ENCODE data around the gene PLPPR1. TPM values are rescaled to one million over a fixed set of nuclear protein-coding genes. Genes with fewer than 3 reads are reported as not detected.

The PLPPR1 gene
- total RNA-seq, 1 donor from 2014 or later = 1.2 TPM

DNA sequence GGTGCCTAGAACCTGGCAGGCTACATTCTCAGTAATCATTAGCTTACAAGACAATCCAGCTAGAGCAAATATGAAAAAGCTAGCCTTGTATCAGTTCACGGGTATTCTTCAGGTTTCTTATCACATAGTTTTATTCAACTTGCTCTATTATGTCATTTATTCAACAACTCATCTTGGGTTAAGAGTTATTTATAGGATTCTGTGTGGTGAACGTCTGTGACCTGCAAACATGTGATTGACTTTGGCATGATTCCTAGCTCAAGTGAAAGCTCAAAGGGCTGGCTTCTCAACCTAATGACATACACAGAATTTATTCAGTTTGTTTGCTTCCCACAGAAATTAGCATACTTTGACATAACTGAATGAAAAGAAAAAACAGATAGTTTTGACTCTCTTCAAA is 173.1 kb downstream of the PLPPR1 start:
- no peak for DNase-seq (ENCODE audit: low read depth)

- DNase-seq (ENCODE audit: low read depth) = no peak
Measured at GRCh38 chr9:101209670-101210069, 181.1 kb downstream of the PLPPR1 start.

- DNase-seq (ENCODE audit: low read depth) = no peak
Measured at GRCh38 chr9:101212661-101213060, 184.1 kb downstream of the PLPPR1 start.

- DNase-seq (ENCODE audit: low read depth) = no peak
Measured at GRCh38 chr9:101219030-101219429, 190.5 kb downstream of the PLPPR1 start.

- no peak for DNase-seq (ENCODE audit: low read depth)
Measured at GRCh38 chr9:101220341-101220740, 191.8 kb downstream of the PLPPR1 start.

- no peak for DNase-seq (ENCODE audit: low read depth)
Measured at GRCh38 chr9:101225271-101225670, 196.7 kb downstream of the PLPPR1 start.

GRCh38 chr9:101226161-101226560 is 197.6 kb downstream of the PLPPR1 start:
- DNase-seq (ENCODE audit: low read depth) = no peak

DNA sequence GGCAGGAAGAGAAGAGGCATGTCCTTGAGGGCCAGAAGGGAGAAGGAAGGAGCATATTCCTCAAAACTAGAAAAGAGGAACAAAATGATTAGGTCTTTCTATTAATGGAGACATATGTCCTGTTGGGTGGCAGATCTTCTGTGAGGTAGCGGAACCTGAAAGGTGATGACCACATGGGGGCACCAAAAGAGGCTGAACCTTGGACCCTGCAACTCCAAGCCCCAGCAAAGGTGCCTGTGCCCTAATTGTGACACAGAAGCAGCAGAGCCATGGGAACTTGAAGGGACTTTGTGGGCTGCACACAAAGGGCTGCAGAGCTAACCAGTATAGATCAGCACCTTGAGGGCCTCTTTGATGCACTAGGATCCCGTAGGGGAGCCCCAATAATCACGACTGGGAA is 198.3 kb downstream of the PLPPR1 start:
- no peak for DNase-seq (ENCODE audit: low read depth)

- no peak for DNase-seq (ENCODE audit: low read depth)
Measured at GRCh38 chr9:101229606-101230005, 201.1 kb downstream of the PLPPR1 start.

- no peak for DNase-seq (ENCODE audit: low read depth)
Measured at GRCh38 chr9:101232405-101232977, 204.0 kb downstream of the PLPPR1 start.

DNA sequence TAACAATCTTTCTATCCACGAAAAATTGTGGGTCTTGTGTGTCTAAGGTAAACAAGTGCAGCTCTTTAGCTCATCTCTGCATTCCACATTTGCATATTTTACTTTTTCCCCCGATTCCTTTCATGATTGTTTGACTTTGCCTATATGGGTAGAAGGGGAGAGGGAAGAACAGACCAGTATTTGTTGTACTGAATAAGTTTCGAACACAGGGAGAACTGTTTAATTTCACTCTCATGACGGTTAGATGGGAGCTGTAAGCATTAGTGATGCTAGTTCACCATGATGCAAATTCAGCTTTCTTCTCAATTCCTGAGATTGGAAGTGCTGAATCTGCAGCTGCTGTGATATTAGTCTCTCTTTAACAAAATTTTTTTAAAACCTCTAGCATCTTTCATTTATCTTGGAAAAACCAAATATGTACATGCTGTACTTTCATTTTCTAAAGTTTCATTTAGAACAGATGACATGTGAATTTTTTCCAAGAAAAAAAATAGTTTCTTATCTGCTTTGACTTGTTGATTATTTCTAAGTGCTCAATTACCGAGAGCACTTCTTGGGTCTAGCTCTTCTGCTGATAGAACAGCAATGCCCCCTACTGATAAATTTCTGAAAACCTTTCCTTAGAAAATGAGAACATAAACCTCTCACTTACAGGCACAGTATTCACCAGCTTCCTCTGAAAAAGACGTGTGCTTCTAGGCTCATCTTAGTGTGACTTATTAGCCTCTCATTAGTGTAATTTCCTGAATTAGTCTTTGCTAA is 206.8 kb downstream of the PLPPR1 start:
- peak; percentile 8 for DNase-seq (ENCODE audit: low read depth)

- no peak for DNase-seq (ENCODE audit: low read depth)
Measured at GRCh38 chr9:101242651-101243050, 214.1 kb downstream of the PLPPR1 start.

GRCh38 chr9:101246691-101247090 is 218.2 kb downstream of the PLPPR1 start:
- no peak for DNase-seq (ENCODE audit: low read depth)

- no peak for DNase-seq (ENCODE audit: low read depth)
Measured at GRCh38 chr9:101247297-101247696, 218.8 kb downstream of the PLPPR1 start.

GRCh38 chr9:101254733-101255433 is 226.4 kb downstream of the PLPPR1 start:
- DNase-seq (ENCODE audit: low read depth) = no peak

DNA sequence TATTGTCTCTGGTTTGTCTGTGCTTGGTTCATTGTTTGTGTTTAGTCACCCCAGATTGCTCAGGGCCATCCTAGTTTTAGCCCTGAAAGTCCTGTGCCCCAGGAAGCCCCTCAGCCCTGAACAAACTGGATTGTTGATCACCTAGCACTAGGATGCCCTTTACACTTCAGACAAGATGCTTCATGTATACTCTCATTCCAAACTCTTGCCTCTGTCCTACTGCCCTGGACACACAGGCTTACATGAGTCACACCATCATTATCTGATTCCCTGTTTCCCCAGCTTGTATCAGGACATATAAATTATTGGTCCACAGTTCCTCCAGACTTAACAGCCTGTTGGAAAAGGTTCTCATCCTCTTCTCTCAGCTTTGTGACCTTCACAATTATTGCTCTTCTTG is 236.2 kb downstream of the PLPPR1 start:
- DNase-seq (ENCODE audit: low read depth) = no peak

GRCh38 chr9:101265261-101265660 is 236.7 kb downstream of the PLPPR1 start:
- DNase-seq (ENCODE audit: low read depth) = no peak

- DNase-seq (ENCODE audit: low read depth) = no peak
Measured at GRCh38 chr9:101268426-101268825, 239.9 kb downstream of the PLPPR1 start.

- no peak for DNase-seq (ENCODE audit: low read depth)
Measured at GRCh38 chr9:101269591-101270283, 241.2 kb downstream of the PLPPR1 start.

- DNase-seq (ENCODE audit: low read depth) = no peak
Measured at GRCh38 chr9:101270302-101270701, 241.8 kb downstream of the PLPPR1 start.

DNA sequence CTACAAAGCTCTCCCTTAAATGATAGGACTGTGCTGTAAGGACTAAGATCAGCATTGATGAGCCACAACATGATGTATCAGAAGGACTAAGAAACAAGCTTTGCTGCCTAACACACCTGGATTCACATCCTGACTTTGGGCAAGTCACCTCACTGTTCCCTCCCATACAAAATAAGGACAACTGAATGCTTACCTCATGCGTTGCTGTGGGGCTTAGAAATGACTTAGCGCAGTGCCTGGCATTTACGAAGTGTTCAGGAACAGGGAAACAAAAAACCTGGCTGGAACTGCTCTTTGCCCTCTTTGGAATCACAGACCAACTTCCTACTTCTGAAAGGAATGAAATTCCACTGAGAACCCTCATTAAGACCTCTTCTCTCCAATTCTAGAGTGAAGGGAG is 242.6 kb downstream of the PLPPR1 start:
- DNase-seq (ENCODE audit: low read depth) = no peak
